Colon (tissue), 2 donors: ENCODE data around the gene ISYNA1.

ENCODE experiments used
- FAIRE-seq: peaks from 2 replicates; lab custom pipeline; 2012; peaks lifted over from hg19 to GRCh38; lab: Jason Lieb, UNC
- donor health status: control.
- donor health status: control.

Gene ISYNA1

GRCh38 chr19:18467978-18468377, 30.0 kb upstream of the ISYNA1 start:
- FAIRE-seq: no peak

- no peak for FAIRE-seq
Measured at GRCh38 chr19:18466354-18466753, 28.4 kb upstream of the ISYNA1 start.

GRCh38 chr19:18465964-18466339, 28.0 kb upstream of the ISYNA1 start:
- no peak for FAIRE-seq

DNA sequence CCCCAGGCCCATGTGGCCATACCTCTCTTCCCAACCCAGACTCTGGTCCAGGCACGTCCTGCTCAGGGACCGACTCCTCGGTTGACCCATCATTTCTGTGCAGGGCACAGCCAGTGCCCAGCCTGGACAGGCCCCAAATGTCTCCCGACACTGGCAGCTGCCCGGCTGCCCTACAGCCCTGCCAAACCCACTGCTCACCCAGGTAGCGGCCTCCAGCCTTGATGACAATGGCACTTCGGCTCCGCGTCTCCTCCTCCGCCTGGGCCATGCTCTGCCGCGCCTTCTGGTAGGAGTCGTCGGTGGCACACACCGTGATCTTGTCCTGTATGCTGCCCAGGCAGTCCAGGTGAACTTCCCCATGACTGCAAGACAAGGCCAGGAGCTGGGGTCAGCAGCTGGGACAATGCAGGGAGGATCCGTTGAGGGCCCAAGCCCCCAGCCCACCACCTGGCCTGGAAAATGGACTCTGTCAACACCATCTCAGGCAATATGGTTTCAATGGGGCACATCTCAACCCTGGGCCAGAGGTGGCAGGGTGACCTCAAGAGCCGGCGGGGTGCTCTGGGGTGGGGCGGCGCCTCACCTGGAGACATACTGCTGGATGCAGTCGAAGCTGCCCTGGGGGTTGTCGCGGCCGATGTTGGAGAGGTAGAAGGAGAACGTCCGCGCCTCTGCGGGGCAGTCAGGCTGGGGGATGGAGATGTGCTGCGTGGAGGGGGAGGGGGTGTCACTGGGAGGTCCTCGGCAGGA, 27.5 kb upstream of the ISYNA1 start:
- FAIRE-seq: no peak

DNA sequence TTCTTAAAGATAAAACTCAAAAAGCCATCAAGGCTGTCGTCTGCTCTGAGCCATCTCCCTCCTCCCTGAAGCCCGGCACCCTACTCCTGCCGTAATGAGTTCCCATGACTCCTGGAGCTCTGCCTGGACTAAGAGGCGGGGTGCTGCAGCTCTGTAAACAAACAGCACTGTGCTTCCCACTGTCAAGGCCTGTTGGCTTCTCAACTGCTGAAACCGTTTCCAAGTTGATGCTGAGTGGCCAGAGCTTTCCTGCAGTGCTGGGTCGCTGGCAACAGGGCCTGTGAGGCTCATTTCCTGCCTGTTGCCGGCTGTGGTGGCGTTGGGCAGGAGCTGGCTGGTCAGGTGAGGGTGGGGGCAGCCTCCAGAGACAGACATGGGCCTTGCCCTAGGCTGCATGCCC, 26.7 kb upstream of the ISYNA1 start:
- no peak for FAIRE-seq

GRCh38 chr19:18461471-18461870, 23.5 kb upstream of the ISYNA1 start:
- FAIRE-seq: no peak

- FAIRE-seq: no peak
Measured at GRCh38 chr19:18460900-18461299, 23.0 kb upstream of the ISYNA1 start.

- FAIRE-seq: no peak
Measured at GRCh38 chr19:18457483-18458331, 19.8 kb upstream of the ISYNA1 start.

DNA sequence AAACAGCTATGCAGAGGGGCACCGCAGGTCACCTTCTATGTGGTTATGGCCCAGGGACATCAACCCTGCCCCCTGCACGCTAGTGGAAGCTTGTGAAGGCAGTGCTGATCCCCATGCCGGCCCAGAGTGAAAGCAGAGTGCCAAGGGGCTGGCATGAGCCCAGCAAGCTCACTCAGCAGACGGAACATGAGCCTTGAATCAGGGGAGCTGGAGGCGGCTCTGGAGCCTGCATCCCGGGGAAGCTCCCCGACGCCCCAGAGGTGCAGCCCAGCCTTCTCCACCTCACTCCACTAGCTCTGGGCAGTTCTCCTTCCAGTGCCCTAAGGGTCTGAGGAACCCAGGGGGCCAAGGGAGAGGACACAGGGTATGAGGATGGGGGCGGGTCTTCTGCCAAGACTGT, 19.0 kb upstream of the ISYNA1 start:
- no peak for FAIRE-seq

DNA sequence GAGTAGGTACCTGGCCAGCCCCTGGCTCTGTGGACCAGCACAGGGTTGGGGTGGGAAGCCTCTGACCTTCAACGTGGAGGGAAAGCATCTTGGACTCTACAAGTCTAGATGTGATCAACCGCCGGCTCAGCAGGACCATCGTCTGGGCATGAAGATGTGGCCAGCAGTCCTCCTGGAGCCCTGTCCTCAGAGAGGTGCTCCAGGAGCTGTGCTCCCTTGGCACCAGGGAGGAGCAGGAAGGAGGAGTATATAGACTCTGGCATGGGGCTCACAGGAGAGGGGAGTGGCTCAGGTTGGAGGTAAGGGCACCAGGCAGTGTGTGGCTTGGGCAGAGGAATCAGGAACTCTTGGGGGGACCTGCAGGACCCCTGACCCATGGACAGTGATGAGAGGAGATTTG, 18.3 kb upstream of the ISYNA1 start:
- no peak for FAIRE-seq

DNA sequence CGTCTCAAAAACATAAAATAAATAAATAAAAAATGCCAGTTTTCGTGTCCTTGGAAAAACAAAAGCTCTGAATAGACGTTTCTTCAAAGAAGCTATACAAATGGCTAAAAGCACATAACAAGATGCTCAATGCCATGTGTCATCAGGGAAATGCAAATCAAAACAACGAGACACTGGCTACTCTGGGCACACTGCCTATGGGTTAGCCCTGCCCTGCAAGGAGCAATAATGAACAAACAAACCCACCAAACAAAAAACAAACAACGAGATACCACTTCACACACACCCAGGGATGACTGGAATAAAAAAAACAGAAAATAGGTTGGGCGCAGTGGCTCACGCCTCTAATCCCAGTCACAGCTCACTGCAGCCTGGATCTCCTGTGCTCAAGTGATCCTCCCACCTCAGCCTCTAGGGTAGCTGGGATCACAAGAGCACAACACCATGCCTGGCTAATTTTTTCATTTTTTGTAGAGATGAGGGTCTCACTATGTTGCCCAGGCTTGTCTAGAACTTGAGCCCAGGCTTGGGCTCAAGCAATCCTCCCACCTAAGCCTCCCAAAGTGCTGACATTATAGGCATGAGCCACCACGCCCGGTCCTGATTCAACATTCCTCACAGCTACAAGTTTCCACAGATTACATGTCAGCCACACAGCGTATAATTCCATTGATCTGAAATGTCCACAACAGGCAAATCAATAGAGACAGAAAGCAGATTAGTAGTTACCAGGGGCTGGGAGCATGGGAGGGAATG, 15.5 kb upstream of the ISYNA1 start:
- no peak for FAIRE-seq

GRCh38 chr19:18452386-18452785, 14.5 kb upstream of the ISYNA1 start:
- no peak for FAIRE-seq

GRCh38 chr19:18450931-18451836, 13.3 kb upstream of the ISYNA1 start:
- no peak for FAIRE-seq

DNA sequence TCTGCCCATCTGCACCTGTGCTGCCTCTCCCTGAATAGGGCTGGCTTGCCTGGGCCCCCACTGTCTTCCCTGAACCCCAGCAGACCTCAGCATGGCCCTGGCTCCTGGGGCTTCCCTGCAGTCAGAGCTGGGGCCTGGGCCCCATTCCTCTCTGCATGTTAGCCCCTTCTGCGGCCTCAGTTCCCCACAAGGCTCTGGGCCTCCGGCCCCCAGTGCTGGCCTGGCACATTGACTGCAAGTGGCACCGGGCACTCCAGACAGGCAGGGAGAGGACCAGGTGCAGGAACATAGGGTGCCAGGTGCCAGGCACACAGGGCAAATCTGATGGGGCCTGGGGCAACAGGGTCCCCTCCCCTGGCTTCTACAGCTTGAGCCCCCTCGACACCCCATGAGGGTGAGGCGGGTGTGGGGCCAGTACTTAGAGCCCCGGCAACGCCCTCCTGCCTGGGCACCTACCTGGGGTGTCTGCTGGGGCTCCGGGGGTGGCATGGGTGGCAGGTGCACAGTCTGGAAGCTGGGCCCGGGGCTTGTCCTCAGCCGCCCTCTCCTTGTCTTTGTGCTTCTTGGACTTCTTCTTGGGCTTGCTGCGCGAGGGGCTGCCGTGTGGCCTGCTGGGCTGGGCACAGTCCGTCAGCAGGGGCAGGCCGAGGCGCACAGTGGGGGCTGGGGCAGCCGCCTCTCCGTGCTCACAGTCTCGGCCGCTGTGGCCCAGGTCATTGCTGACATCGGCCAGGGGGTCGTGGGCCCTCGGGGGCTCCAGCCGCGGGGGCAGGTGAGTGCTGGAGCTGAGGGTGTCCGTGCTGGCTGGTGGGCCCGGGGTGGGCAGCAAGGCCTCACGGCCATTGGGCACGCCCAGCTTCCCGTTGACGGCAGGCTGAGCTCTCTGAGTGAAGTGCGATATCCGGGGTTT, 12.3 kb upstream of the ISYNA1 start:
- FAIRE-seq: no peak

- no peak for FAIRE-seq
Measured at GRCh38 chr19:18449552-18449951, 11.6 kb upstream of the ISYNA1 start.

DNA sequence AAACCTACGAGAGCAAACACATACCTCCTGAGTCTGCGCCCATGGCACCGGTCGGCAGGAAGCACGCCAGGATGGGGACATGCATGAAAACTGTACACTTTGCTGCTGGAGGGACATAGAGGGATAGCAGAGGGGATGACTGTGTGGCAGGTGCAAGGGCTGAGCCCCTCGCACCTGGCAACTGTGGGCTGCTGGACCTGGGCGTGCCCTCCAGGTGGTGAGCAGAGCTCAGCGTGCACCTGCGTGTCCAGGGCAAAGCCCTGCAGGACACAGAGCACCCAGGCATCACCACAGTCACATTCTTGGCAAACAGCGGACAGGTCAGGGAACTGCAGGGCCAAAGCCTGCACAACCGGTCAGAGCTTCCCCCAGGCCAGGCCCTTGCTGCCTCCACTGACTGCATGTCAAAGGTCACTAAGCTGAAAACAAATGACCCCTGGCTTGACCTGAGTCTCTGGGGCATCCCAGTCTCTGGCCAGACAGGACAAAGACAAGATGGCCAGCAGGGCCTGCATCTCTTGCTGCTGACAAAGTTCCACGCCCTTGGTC, 9.0 kb upstream of the ISYNA1 start:
- no peak for FAIRE-seq

- FAIRE-seq: no peak
Measured at GRCh38 chr19:18446145-18446810, 8.3 kb upstream of the ISYNA1 start.

GRCh38 chr19:18445262-18445948, 7.5 kb upstream of the ISYNA1 start:
- FAIRE-seq: no peak

- no peak for FAIRE-seq
Measured at GRCh38 chr19:18444513-18444912, 6.6 kb upstream of the ISYNA1 start.
